Activated CD8-positive, alpha-beta T cell treated with anti-CD3 and anti-CD28 coated beads, Interleukin-2, amount 10 ng/mL, durations not matched to agents 7 days and 5 days (primary cell): ENCODE results near the gene DOCK1. TPM values are rescaled to one million over a fixed set of nuclear protein-coding genes. Genes with fewer than 3 reads are reported as not detected.
"Not testable (repeated sequence)": the region's sequence is repeated elsewhere in the genome, so short reads cannot be mapped to it uniquely, and the experiment has no call there.

ENCODE experiments used
- ATAC-seq: fragments of 150-1000 bp; cut with Tn5 transposase; one replicate; pipeline ENCODE4 v1.10.0; 2021; ENCODE audit warnings: moderate library complexity
- CTCF ChIA-PET: fragments of 350-600 bp; sonication (Branson Sonifier 250); formaldehyde crosslinking; loops from one replicate; lab custom pipeline; 2021; ENCODE audit warnings: antibody characterized with exemption; lab: Charles Lee
- POLR2A ChIA-PET: fragments of 350-600 bp; sonication (Branson Sonifier 250); formaldehyde crosslinking; loops from one replicate; lab custom pipeline; 2021; ENCODE audit warnings: antibody characterized with exemption; lab: Charles Lee
- DNase-seq: peaks from one replicate; pipeline ENCODE4 v3.0.0-alpha.2; 2020
- H3K27ac Mint-ChIP-seq: one replicate; pipeline ENCODE4 v1.8.0; 2021; ENCODE audit warnings: mild to moderate bottlenecking, mixed read lengths
- H3K27me3 Mint-ChIP-seq: one replicate; pipeline ENCODE4 v1.8.0; 2021; ENCODE audit warnings: low read depth, mixed read lengths
- H3K36me3 Mint-ChIP-seq: one replicate; pipeline ENCODE4 v1.8.0; 2021; ENCODE audit warnings: low read depth, mixed read lengths
- H3K4me1 Mint-ChIP-seq: one replicate; pipeline ENCODE4 v1.8.0; 2021; ENCODE audit warnings: low read depth, mixed read lengths
- H3K4me3 Mint-ChIP-seq: one replicate; pipeline ENCODE4 v1.8.0; 2021; ENCODE audit warnings: mild to moderate bottlenecking, mixed read lengths
- H3K9me3 Mint-ChIP-seq: one replicate; pipeline ENCODE4 v1.8.0; 2022; ENCODE audit warnings: mixed read lengths; ENCODE audit not compliant: insufficient read depth
- total RNA-seq, 2 experiments: library from RNA; stranded (reverse); gene quantifications; one replicate each; pipeline ENCODE4 v1.2.3, GENCODE V29; 2021

Gene DOCK1
- total RNA-seq, 2 experiments from 2014 or later, result not detected

DNA sequence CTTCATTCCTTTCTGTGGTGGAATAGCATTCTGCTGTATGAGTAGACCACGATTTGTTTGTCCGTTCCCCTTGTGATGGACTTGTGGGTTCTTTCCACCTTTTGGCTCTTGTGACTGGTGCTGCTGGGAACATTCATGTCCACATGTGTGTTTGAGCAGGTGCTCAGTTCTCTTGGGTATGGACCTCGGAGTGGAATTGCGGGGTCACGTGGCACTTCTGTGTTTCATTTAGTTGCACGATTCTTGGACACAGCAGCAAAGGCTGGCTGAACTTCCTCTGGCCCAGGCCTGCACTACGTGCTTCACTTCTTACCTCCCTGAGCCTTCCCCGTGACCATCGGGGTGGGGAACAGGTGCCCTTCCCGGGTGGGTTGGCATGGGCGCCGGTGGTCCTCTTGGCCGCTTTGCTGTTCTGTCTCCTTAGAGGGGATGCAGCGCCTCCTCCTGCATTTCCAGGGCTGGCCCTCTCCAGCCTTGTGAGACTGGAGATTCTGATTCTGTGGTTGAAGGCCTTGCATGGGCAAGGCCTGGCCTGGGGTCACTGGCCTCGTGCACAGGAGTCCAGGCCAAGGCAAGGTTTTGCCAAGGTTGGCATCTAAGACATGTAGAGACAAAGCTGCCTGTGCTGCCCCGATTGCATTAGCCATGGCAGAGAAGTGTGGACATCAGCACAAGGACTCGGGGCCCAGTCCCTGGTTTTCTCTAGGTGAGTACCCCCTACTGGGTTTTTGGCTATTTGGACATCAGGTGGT lies 25.1 kb downstream of the DOCK1 start:
- Mint-ChIP-seq H3K36me3 (no peaks in the 10 kb centered on the region), H3K27ac (no peak overlapping the region), H3K4me3 (no peak overlapping the region), H3K9me3 (no peaks in the 10 kb centered on the region), H3K4me1 (no peaks in the 10 kb centered on the region), H3K27me3 (no peaks in the 10 kb centered on the region)
- DNase-seq, result no peak
- no peak for ATAC-seq
- CTCF ChIA-PET, result no interaction called here
- POLR2A ChIA-PET, result no interaction called here

DNA sequence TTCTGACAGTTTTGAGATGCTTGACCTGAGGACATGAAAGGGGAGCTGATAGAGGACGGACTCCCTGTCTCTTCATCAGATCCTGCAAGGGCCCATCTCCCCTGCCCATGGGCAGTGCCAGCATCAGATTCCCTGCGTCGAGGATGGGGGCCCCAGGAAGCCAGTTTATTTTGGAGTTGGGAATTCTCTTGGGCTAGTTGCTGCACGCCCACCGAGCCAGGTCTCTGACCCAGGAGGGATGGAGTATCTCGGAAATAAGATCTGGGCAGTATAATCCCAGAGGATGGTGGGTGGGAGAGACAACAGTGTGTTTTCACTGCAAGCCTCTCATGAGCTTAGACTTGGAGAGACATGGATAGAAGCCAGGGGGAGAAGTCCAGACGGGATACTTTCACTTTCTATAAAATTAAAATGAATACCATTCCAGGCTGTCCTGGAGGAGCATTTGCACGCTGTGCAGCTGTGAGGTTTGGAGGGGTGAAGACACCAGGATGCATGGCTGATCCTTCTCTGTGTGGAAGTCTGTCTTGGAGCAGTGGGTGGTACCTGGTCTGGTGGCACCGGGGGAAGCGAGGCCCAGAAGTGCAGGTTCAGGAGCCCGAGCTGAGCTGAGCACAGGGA lies 25.8 kb downstream of the DOCK1 start:
- H3K27me3 Mint-ChIP-seq, result no peaks in the 10 kb centered on the region
- H3K4me1 Mint-ChIP-seq, result no peaks in the 10 kb centered on the region
- ChIA-PET POLR2A (no interaction called here), CTCF (no interaction called here)
- DNase-seq (no peak), ATAC-seq (no peak)
- no peak overlapping the region for H3K4me3 Mint-ChIP-seq
- H3K36me3 Mint-ChIP-seq, result no peaks in the 10 kb centered on the region
- no peaks in the 10 kb centered on the region for H3K9me3 Mint-ChIP-seq
- no peak overlapping the region for H3K27ac Mint-ChIP-seq

GRCh38 chr10:126931544-126931943 lies 26.3 kb downstream of the DOCK1 start:
- H3K27me3 Mint-ChIP-seq, result no peaks in the 10 kb centered on the region
- H3K36me3 Mint-ChIP-seq, result no peaks in the 10 kb centered on the region
- no peak for ATAC-seq
- DNase-seq, result no peak
- no peaks in the 10 kb centered on the region for H3K4me1 Mint-ChIP-seq
- POLR2A ChIA-PET, result no interaction called here
- no peak overlapping the region for H3K4me3 Mint-ChIP-seq
- H3K27ac Mint-ChIP-seq, result no peak overlapping the region
- H3K9me3 Mint-ChIP-seq, result no peaks in the 10 kb centered on the region
- CTCF ChIA-PET, result no interaction called here

GRCh38 chr10:126932516-126932915 lies 27.3 kb downstream of the DOCK1 start:
- ATAC-seq, result no peak
- DNase-seq, result no peak
- Mint-ChIP-seq H3K36me3 (no peaks in the 10 kb centered on the region), H3K4me3 (no peak overlapping the region), H3K9me3 (no peaks in the 10 kb centered on the region), H3K27ac (no peak overlapping the region), H3K4me1 (no peaks in the 10 kb centered on the region), H3K27me3 (no peaks in the 10 kb centered on the region)
- ChIA-PET POLR2A (no interaction called here), CTCF (no interaction called here)

DNA sequence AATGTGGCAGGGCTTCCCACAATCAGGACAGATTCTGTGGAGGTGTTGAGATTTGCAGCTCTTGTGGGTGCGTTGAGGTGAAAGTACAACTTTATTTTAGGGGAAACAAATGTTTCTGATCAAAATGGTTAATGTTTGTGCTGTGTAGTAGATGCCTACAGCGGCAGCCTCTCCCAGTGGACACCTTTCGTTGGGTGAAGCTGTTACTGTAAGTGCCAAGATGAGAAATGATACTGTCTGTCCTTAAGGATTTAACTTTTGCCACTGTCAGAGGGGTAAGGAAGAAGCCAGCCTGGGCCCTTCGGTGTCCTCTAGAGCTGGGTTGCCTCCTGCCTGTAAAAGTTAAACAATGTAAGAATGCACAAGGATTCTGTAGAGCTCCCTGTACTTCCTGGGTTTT lies 27.9 kb downstream of the DOCK1 start:
- H3K36me3 Mint-ChIP-seq, result no peaks in the 10 kb centered on the region

GRCh38 chr10:126935263-126935946 lies 30.2 kb downstream of the DOCK1 start:
- ChIA-PET POLR2A (no interaction called here), CTCF (no interaction called here)
- DNase-seq (no peak), ATAC-seq (no peak)
- no peaks in the 10 kb centered on the region for H3K9me3 Mint-ChIP-seq
- H3K4me1 Mint-ChIP-seq, result no peaks in the 10 kb centered on the region
- H3K27ac Mint-ChIP-seq, result no peak overlapping the region
- no peak overlapping the region for H3K4me3 Mint-ChIP-seq
- H3K36me3 Mint-ChIP-seq, result no peaks in the 10 kb centered on the region
- no peaks in the 10 kb centered on the region for H3K27me3 Mint-ChIP-seq

More for the DNA sequence above, 27.9 kb downstream of the DOCK1 start:
- DNase-seq (no peak), ATAC-seq (no peak)
- Mint-ChIP-seq H3K27me3 (no peaks in the 10 kb centered on the region), H3K4me3 (no peak overlapping the region), H3K9me3 (no peaks in the 10 kb centered on the region), H3K4me1 (no peaks in the 10 kb centered on the region), H3K27ac (no peak overlapping the region)
- POLR2A ChIA-PET, result no interaction called here
- CTCF ChIA-PET, result no interaction called here

GRCh38 chr10:126937026-126937425 lies 31.8 kb downstream of the DOCK1 start:
- DNase-seq (no peak), ATAC-seq (no peak)
- no peak overlapping the region for H3K27ac Mint-ChIP-seq
- no peak overlapping the region for H3K4me3 Mint-ChIP-seq
- H3K27me3 Mint-ChIP-seq, result no peaks in the 10 kb centered on the region
- no peaks in the 10 kb centered on the region for H3K9me3 Mint-ChIP-seq
- no peaks in the 10 kb centered on the region for H3K4me1 Mint-ChIP-seq
- ChIA-PET POLR2A (no interaction called here), CTCF (no interaction called here)
- H3K36me3 Mint-ChIP-seq, result no peaks in the 10 kb centered on the region

GRCh38 chr10:126938121-126938520 lies 32.9 kb downstream of the DOCK1 start:
- H3K9me3 Mint-ChIP-seq, ATAC-seq, H3K27me3 Mint-ChIP-seq, H3K4me1 Mint-ChIP-seq, H3K27ac Mint-ChIP-seq, H3K36me3 Mint-ChIP-seq, DNase-seq, CTCF ChIA-PET, POLR2A ChIA-PET, H3K4me3 Mint-ChIP-seq: not testable (repeated sequence)

DNA sequence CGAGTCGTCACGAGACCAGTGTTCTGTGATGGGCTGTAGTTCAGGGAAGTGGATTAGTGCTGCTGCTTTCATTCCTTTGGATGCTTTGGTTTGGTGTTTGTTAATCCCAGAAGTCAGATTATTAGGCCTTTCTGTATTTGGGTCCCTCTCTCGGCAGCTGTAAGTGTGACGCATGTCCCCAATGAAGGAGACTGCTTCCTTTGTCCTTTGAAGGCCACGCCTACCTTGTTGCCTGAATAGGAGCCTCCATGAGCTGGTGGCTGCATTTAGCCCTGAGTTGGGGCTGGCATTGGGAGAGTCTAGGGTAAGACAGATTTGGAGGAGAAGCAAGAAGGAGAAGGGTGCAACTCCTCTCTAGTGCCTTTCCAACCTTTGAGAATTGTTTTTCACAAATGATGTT lies 34.5 kb downstream of the DOCK1 start:
- Mint-ChIP-seq H3K27ac (no peak overlapping the region), H3K4me3 (no peak overlapping the region), H3K9me3 (peaks cover 4% of the 10 kb centered on the region), H3K36me3 (no peaks in the 10 kb centered on the region), H3K4me1 (no peaks in the 10 kb centered on the region), H3K27me3 (no peaks in the 10 kb centered on the region)
- POLR2A ChIA-PET, result no interaction called here
- ATAC-seq, result no peak
- CTCF ChIA-PET, result no interaction called here
- DNase-seq, result no peak

DNA sequence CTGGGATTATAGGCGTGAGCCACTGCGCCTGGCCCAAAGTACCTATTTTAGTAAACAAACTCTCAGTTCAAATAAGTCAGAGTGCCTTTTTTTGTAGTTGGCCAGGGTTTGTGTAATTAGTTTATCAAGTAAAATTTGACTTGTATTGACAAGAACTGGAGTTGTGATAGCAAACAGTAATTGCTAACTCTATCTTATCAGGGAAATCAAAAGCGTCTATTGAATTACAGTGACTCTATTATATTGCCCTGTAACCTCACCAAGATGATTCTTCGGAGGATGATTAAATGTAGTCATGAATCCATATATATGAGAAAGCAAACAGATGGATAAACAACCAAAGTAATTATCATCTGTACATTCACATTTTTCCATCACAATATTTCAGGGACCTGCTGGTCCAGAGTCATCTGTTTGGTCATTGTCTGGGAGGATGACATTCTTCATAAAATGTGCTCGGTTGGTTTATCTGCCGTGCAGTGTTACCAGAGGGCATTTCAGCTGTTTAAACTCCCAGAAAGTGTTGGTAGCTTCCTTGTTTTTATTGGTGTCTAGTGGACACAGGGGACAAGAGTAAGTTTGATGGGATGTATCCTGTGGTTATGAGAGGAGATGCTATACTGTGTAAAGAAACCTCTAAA lies 35.6 kb downstream of the DOCK1 start:
- H3K4me3 Mint-ChIP-seq, result no peak overlapping the region
- H3K27ac Mint-ChIP-seq, result no peak overlapping the region
- ATAC-seq (no peak), DNase-seq (no peak)
- no peaks in the 10 kb centered on the region for H3K36me3 Mint-ChIP-seq
- no peaks in the 10 kb centered on the region for H3K27me3 Mint-ChIP-seq
- POLR2A ChIA-PET, result no interaction called here
- no peaks in the 10 kb centered on the region for H3K4me1 Mint-ChIP-seq
- CTCF ChIA-PET, result no interaction called here
- peaks cover 4% of the 10 kb centered on the region for H3K9me3 Mint-ChIP-seq

- Mint-ChIP-seq H3K9me3 (peaks cover 4% of the 10 kb centered on the region), H3K4me3 (no peak overlapping the region), H3K27me3 (no peaks in the 10 kb centered on the region), H3K36me3 (no peaks in the 10 kb centered on the region), H3K27ac (no peak overlapping the region), H3K4me1 (no peaks in the 10 kb centered on the region)
- ChIA-PET POLR2A (no interaction called here), CTCF (no interaction called here)
- no peak for ATAC-seq
- no peak for DNase-seq
Observed at GRCh38 chr10:126944191-126944590, 39.0 kb downstream of the DOCK1 start.
